Progenitor cell of endocrine pancreas (in vitro differentiated cells): Measurements from ENCODE around the gene DISP2. TPM values are rescaled to one million over a fixed set of nuclear protein-coding genes. Genes with fewer than 3 reads are reported as not detected.

Experiments
- DNase-seq: peaks from one replicate; pipeline ENCODE4 v3.0.0; 2021; ENCODE audit warnings: low spot score; ENCODE audit not compliant: unreplicated experiment
- H3K27ac Mint-ChIP-seq: 2 replicates; pipeline ENCODE4 v1.8.0; 2021; ENCODE audit warnings: mild to moderate bottlenecking, moderate library complexity, mixed read lengths
- H3K27me3 Mint-ChIP-seq: 2 replicates; pipeline ENCODE4 v1.8.0; 2021; ENCODE audit warnings: mixed read lengths
- H3K36me3 Mint-ChIP-seq: 2 replicates; pipeline ENCODE4 v1.8.0; 2022; ENCODE audit warnings: mixed read lengths; ENCODE audit not compliant: insufficient read depth
- H3K4me1 Mint-ChIP-seq: 2 replicates; pipeline ENCODE4 v1.8.0; 2021; ENCODE audit warnings: low read depth, mixed read lengths
- H3K4me3 Mint-ChIP-seq: 2 replicates; pipeline ENCODE4 v1.8.0; 2021; ENCODE audit warnings: low read depth, mild to moderate bottlenecking, moderate library complexity, mixed read lengths
- H3K9me3 Mint-ChIP-seq: 2 replicates; pipeline ENCODE4 v1.8.0; 2021; ENCODE audit warnings: low read depth, mixed read lengths
- total RNA-seq: library from RNA; stranded (reverse); gene quantifications from 2 replicates; pipeline ENCODE4 v1.2.1, GENCODE V29; 2021
- TF ChIP-seq, protein P1 (sequence below): fragments of 200-600 bp; sonication (generic); IDR thresholded peaks from one replicate; pipeline ENCODE4 v1.5.0; 2021; ENCODE audit warnings: antibody characterized with exemption, mild to moderate bottlenecking; ENCODE audit not compliant: unreplicated experiment

The DISP2 gene
- total RNA-seq, 1 donor from 2014 or later, result 3.2 TPM

GRCh38 chr15:40405501-40406381, 47.7 kb downstream of the DISP2 start, which contains the start of gene IVD:
Gene IVD, plus strand, starts transcription at chr15:40405795. Its CDS starts 33 bp downstream, at chr15:40405828.
- H3K27ac Mint-ChIP-seq, result peak within 1 kb of the TSS; percentile 85
- no peaks in the 10 kb centered on the region for H3K27me3 Mint-ChIP-seq
- peak within 1 kb of the TSS; percentile 87 for H3K4me3 Mint-ChIP-seq
- peaks cover under 1% of the 10 kb centered on the region for H3K36me3 Mint-ChIP-seq
- TF ChIP-seq, protein P1, sequence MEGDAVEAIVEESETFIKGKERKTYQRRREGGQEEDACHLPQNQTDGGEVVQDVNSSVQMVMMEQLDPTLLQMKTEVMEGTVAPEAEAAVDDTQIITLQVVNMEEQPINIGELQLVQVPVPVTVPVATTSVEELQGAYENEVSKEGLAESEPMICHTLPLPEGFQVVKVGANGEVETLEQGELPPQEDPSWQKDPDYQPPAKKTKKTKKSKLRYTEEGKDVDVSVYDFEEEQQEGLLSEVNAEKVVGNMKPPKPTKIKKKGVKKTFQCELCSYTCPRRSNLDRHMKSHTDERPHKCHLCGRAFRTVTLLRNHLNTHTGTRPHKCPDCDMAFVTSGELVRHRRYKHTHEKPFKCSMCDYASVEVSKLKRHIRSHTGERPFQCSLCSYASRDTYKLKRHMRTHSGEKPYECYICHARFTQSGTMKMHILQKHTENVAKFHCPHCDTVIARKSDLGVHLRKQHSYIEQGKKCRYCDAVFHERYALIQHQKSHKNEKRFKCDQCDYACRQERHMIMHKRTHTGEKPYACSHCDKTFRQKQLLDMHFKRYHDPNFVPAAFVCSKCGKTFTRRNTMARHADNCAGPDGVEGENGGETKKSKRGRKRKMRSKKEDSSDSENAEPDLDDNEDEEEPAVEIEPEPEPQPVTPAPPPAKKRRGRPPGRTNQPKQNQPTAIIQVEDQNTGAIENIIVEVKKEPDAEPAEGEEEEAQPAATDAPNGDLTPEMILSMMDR, result no peak
- DNase-seq, result peak; percentile 86
- H3K9me3 Mint-ChIP-seq, result no peaks in the 10 kb centered on the region
- H3K4me1 Mint-ChIP-seq, result peaks cover 12% of the 10 kb centered on the region

DNA sequence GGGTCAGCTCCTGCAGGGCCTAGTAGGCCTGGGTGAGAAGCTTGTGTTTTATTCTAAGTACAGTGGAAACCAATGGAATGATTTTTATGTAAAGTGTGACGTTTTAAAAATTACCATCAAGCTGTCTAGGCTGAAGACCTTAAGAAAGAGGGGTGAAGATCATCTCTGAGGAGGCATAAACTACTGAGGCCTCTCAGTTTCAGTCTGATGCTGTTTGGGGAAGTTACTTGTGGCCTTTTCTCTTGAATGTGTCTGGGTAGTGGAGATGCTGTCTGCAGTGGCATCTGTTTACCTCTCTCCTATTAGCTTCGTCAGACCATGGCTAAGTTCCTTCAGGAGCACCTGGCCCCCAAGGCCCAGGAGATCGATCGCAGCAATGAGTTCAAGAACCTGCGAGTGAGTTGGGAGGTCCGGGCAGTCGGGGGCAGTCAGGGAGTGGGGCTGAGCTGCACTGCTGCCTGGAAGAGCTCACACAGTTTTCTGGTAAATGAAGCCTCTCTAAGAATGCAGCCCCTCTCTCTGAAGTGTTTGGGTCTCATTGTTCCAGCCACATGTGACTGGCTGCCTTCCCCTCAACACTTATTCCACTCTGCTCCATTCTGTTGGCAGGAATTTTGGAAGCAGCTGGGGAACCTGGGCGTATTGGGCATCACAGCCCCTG, 49.4 kb downstream of the DISP2 start:
- no peak overlapping the region for H3K27ac Mint-ChIP-seq
- peaks cover 12% of the 10 kb centered on the region for H3K4me1 Mint-ChIP-seq
- H3K27me3 Mint-ChIP-seq, result no peaks in the 10 kb centered on the region
- H3K4me3 Mint-ChIP-seq, result peak overlapping the region; percentile 38
- H3K36me3 Mint-ChIP-seq, result peaks cover 13% of the 10 kb centered on the region
- TF ChIP-seq, protein P1, result no peak
- DNase-seq, result no peak
- H3K9me3 Mint-ChIP-seq, result no peaks in the 10 kb centered on the region

GRCh38 chr15:40409366-40409765, 51.3 kb downstream of the DISP2 start:
- TF ChIP-seq, protein P1, result no peak
- no peaks in the 10 kb centered on the region for H3K27me3 Mint-ChIP-seq
- H3K27ac Mint-ChIP-seq, result no peak overlapping the region
- no peaks in the 10 kb centered on the region for H3K9me3 Mint-ChIP-seq
- no peak for DNase-seq
- H3K4me1 Mint-ChIP-seq, result peaks cover 12% of the 10 kb centered on the region
- H3K4me3 Mint-ChIP-seq, result no peak overlapping the region
- H3K36me3 Mint-ChIP-seq, result peaks cover 16% of the 10 kb centered on the region

GRCh38 chr15:40410476-40410875, 52.5 kb downstream of the DISP2 start:
- no peaks in the 10 kb centered on the region for H3K27me3 Mint-ChIP-seq
- H3K27ac Mint-ChIP-seq, result no peak overlapping the region
- TF ChIP-seq, protein P1, result no peak
- peaks cover 7% of the 10 kb centered on the region for H3K4me1 Mint-ChIP-seq
- H3K4me3 Mint-ChIP-seq, result no peak overlapping the region
- peaks cover 16% of the 10 kb centered on the region for H3K36me3 Mint-ChIP-seq
- no peak for DNase-seq
- H3K9me3 Mint-ChIP-seq, result no peaks in the 10 kb centered on the region

DNA sequence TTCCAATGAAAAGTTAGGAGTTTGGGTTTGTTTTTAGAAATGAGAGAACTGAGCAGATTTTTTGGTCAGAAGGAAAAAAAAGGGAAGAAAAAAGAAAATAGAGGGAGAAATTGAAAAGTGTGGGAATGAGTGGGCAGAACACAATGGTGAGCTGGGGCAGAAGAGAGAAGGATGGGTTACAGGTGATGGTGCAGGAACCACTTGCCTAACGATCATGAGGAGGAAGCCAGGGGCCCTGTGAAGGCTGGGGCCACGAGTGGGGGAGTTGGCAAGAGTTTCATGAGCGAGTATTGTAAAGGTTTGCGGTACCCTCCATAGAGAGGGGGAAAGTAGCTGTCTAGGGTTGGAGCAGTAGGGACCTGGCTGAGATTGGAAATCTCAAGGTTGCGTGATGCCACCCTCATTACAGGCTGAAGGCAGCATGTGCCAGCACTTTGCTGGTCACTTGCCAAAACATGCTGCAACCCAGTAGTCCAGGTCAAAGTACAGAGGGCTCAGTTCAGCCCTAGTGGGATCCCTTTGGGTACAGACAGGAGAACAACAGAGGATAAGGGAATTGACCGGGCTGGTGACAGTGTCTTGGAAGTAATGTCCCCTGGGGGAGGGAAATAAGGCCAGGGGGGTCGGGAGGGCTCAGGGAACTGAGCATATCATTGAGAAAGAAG, 54.2 kb downstream of the DISP2 start:
- no peaks in the 10 kb centered on the region for H3K4me1 Mint-ChIP-seq
- H3K4me3 Mint-ChIP-seq, result no peak overlapping the region
- H3K27ac Mint-ChIP-seq, result peak overlapping the region; percentile 43
- no peak for DNase-seq
- peaks cover 16% of the 10 kb centered on the region for H3K36me3 Mint-ChIP-seq
- no peaks in the 10 kb centered on the region for H3K9me3 Mint-ChIP-seq
- no peaks in the 10 kb centered on the region for H3K27me3 Mint-ChIP-seq
- TF ChIP-seq, protein P1, result no peak
